Measurements from ENCODE around the gene EGR1.

DNA sequence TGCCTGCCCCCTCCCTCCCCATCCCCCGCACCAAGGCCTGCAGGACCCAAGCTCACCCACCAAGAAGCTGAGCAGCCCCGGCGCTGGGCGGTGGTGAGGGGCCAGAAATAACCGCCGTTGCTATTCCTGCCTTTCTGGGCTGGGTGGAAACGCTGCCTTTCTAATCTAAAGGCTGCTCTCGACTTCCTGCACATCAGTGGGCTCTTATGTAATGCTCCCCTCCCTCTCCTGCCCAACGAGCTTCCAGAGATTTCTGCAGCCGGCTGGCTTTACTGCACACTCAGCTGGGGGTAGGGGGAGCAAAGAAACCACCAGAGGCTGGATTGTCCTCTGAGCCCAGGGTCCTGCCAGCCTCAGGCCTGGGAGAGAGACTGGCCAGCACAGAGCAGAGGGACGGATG is 6.9 kb upstream of the EGR1 start:
- TF ChIP-seq TAF1 (IDR thresholded peaks at IDR 0.05; ENCODE audit: low read depth, low read length) (no peak), POLR2A (IDR thresholded peaks at IDR 0.05; ENCODE audit: low read depth, low read length) (no peak), POLR2AphosphoS5 (IDR thresholded peaks at IDR 0.05; ENCODE audit: low read depth, low read length) (no peak)
